ENCODE data around the gene C6orf89.

Gene C6orf89

GRCh38 chr6:36885461-36886401 is at the start of gene C6orf89:
Gene C6orf89 (plus strand): TSS chr6:36885952. CDS start chr6:36899445, 13,493 bp downstream.
- peak within 1 kb of the TSS; percentile 90 for H3K4me3 ChIP-seq (ENCODE audit: low read depth, low read length)
- H3K27ac ChIP-seq = peak within 1 kb of the TSS; percentile 76
- in situ Hi-C loops (cut with HindIII; ENCODE audit: low pct_ligation_motif_present, low sequenced_read_pairs) = no loop called here
- H3K36me3 ChIP-seq (replicated peaks) = no peaks in the 10 kb centered on the region
- TF ChIP-seq CTCF (IDR thresholded peaks at IDR 0.05; ENCODE audit: low read depth, low read length, missing control alignments) = peak; percentile 90
- H3K27me3 ChIP-seq (replicated peaks) = no peaks in the 10 kb centered on the region
- DNase-seq = peak; percentile 95

GRCh38 chr6:36836111-36837021 is 49.4 kb upstream of the C6orf89 start:
- no peaks in the 10 kb centered on the region for H3K36me3 ChIP-seq (replicated peaks)
- DNase-seq = no peak
- in situ Hi-C loops (cut with HindIII; ENCODE audit: low pct_ligation_motif_present, low sequenced_read_pairs) = no loop called here
- H3K27ac ChIP-seq = no peak overlapping the region
- peaks cover 19% of the 10 kb centered on the region for H3K27me3 ChIP-seq (replicated peaks)
- no peak overlapping the region for H3K4me3 ChIP-seq (ENCODE audit: low read depth, low read length)
- peak; percentile 15 for TF ChIP-seq CTCF (IDR thresholded peaks at IDR 0.05; ENCODE audit: low read depth, low read length, missing control alignments)

- no peaks in the 10 kb centered on the region for H3K36me3 ChIP-seq (replicated peaks)
- TF ChIP-seq CTCF (IDR thresholded peaks at IDR 0.05; ENCODE audit: low read depth, low read length, missing control alignments) = no peak
- in situ Hi-C loops (cut with HindIII; ENCODE audit: low pct_ligation_motif_present, low sequenced_read_pairs) = no loop called here
- H3K27me3 ChIP-seq (replicated peaks) = peaks cover 19% of the 10 kb centered on the region
- DNase-seq = no peak
- H3K4me3 ChIP-seq (ENCODE audit: low read depth, low read length) = no peak overlapping the region
- no peak overlapping the region for H3K27ac ChIP-seq
Measured at GRCh38 chr6:36837022-36837339, 48.8 kb upstream of the C6orf89 start.

GRCh38 chr6:36837686-36838085 is 48.1 kb upstream of the C6orf89 start:
- TF ChIP-seq CTCF (IDR thresholded peaks at IDR 0.05; ENCODE audit: low read depth, low read length, missing control alignments) = no peak
- no peak overlapping the region for H3K27ac ChIP-seq
- no peaks in the 10 kb centered on the region for H3K36me3 ChIP-seq (replicated peaks)
- in situ Hi-C loops (cut with HindIII; ENCODE audit: low pct_ligation_motif_present, low sequenced_read_pairs) = no loop called here
- DNase-seq = no peak
- H3K4me3 ChIP-seq (ENCODE audit: low read depth, low read length) = no peak overlapping the region
- peaks cover 19% of the 10 kb centered on the region for H3K27me3 ChIP-seq (replicated peaks)

GRCh38 chr6:36838896-36839748 is 46.6 kb upstream of the C6orf89 start, which contains the start of gene CPNE5:
Gene CPNE5 (minus strand): TSS chr6:36839444. CDS start chr6:36839377, 67 bp downstream.
- no peak for TF ChIP-seq CTCF (IDR thresholded peaks at IDR 0.05; ENCODE audit: low read depth, low read length, missing control alignments)

More at GRCh38 chr6:36838896-36839748, 46.6 kb upstream of the C6orf89 start, which contains the start of gene CPNE5:
- in situ Hi-C loops (cut with HindIII; ENCODE audit: low pct_ligation_motif_present, low sequenced_read_pairs) = no loop called here
- Histone ChIP-seq H3K36me3 (replicated peaks) (no peaks in the 10 kb centered on the region), H3K4me3 (ENCODE audit: low read depth, low read length) (peak within 1 kb of the TSS; percentile 49), H3K27ac (no peak within 1 kb of the TSS), H3K27me3 (replicated peaks) (peaks cover 19% of the 10 kb centered on the region)
- DNase-seq = no peak

Data from brain microvascular endothelial cell (primary cell).